Endothelial cell of coronary artery (primary cell): ENCODE results near the gene INSIG1. TPM values are rescaled to one million over a fixed set of nuclear protein-coding genes. Genes with fewer than 3 reads are reported as not detected.

Experiments
- total RNA-seq: library from RNA; depleted of rRNA; stranded (reverse); fragments of >200 nt; gene quantifications from 2 replicates; pipeline ENCODE4 v1.2.3, GENCODE V29; 2014

The INSIG1 gene
- total RNA-seq = 18.3 and 26.5 TPM in 2 replicates

DNA sequence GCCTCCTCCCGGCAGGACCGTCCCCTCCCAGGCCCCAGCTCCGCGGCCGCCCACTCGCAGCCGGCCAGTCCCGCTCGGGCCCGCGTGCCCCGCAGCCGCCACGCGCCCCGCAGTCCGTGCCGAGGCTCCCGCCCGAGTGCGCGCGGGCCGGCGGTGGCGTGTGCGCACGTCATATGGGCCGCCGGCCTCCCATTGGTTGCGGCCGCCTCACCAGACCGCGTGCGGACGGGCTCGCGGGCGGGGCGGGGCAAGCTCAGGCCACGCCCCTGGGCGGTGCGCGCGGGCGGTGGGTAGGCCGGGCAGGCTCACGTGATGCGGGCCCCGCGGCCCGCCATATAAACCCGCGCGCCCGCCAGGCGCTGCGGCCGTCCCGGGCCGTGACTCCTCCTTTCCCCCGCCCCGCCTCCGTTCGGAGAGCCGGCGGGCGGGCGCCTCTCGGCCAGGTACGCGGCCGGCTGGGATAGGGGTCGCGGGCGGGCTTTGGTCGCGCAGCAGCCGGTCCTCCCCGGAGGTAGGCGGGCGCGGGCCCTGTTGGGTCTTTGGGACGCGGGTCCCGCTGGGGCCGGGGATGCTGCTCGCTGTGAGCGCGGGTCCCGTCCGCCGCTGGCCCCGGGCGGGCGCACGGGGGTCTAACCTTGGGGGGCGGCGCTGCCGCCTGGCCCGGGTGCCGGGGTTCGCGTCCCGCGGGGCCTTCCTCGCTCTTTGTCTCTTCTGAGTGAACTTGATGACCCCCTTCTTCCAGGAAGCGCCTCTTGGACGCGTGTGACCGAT lies at the start of gene INSIG1:
Gene INSIG1 (plus strand): TSS at position 362 of the 771 bp plus-strand sequence. CDS start 408 bp downstream, at position 770.

Other genes starting within 250 kb of the INSIG1 start
- not detected in 2 replicates for gene HTR5A, start 227.6 kb upstream of the INSIG1 start, total RNA-seq
- gene EN2, start 160.3 kb downstream of the INSIG1 start, total RNA-seq = 0.09 TPM in 1 of 2 replicates, not detected in the other
- not detected in 2 replicates for gene CNPY1, start 248.7 kb downstream of the INSIG1 start, total RNA-seq